Measurements from ENCODE around the gene HDAC11.

HDAC11 gene

GRCh38 chr3:13525827-13526625 lies 45.9 kb downstream of the HDAC11 start:
- Mint-ChIP-seq H3K4me3 (no peak overlapping the region), H3K27ac (peak overlapping the region; percentile 94), H3K4me1 (peaks cover 34% of the 10 kb centered on the region), H3K36me3 (ENCODE audit: low read depth) (peaks cover 4% of the 10 kb centered on the region), H3K27me3 (ENCODE audit: low read depth, poor library complexity) (peaks cover 6% of the 10 kb centered on the region), H3K9me3 (peaks cover 22% of the 10 kb centered on the region)
- TF ChIP-seq CTCF (IDR thresholded peaks at IDR 0.05) = no peak
- DNase-seq = no peak

GRCh38 chr3:13526626-13526949 lies 46.5 kb downstream of the HDAC11 start:
- Mint-ChIP-seq H3K4me1 (peaks cover 34% of the 10 kb centered on the region), H3K9me3 (peaks cover 17% of the 10 kb centered on the region), H3K4me3 (no peak overlapping the region), H3K36me3 (ENCODE audit: low read depth) (peaks cover 4% of the 10 kb centered on the region), H3K27ac (no peak overlapping the region), H3K27me3 (ENCODE audit: low read depth, poor library complexity) (peaks cover 6% of the 10 kb centered on the region)
- no peak for DNase-seq
- TF ChIP-seq CTCF (IDR thresholded peaks at IDR 0.05) = no peak

- H3K27ac Mint-ChIP-seq = no peak overlapping the region
- H3K4me3 Mint-ChIP-seq = no peak overlapping the region
- peaks cover 6% of the 10 kb centered on the region for H3K27me3 Mint-ChIP-seq (ENCODE audit: low read depth, poor library complexity)
- no peaks in the 10 kb centered on the region for H3K9me3 Mint-ChIP-seq
- H3K36me3 Mint-ChIP-seq (ENCODE audit: low read depth) = no peaks in the 10 kb centered on the region
- peak; percentile 38 for TF ChIP-seq CTCF (IDR thresholded peaks at IDR 0.05)
- no peak for DNase-seq
- peaks cover 34% of the 10 kb centered on the region for H3K4me1 Mint-ChIP-seq
Measured at GRCh38 chr3:13528217-13528867, 48.2 kb downstream of the HDAC11 start.

GRCh38 chr3:13529196-13530112 lies 49.3 kb downstream of the HDAC11 start:
- no peak for TF ChIP-seq CTCF (IDR thresholded peaks at IDR 0.05)
- peaks cover 6% of the 10 kb centered on the region for H3K27me3 Mint-ChIP-seq (ENCODE audit: low read depth, poor library complexity)
- peaks cover 34% of the 10 kb centered on the region for H3K4me1 Mint-ChIP-seq
- no peaks in the 10 kb centered on the region for H3K9me3 Mint-ChIP-seq
- DNase-seq = no peak
- no peak overlapping the region for H3K4me3 Mint-ChIP-seq
- no peaks in the 10 kb centered on the region for H3K36me3 Mint-ChIP-seq (ENCODE audit: low read depth)
- H3K27ac Mint-ChIP-seq = no peak overlapping the region

- H3K36me3 Mint-ChIP-seq (ENCODE audit: low read depth) = no peaks in the 10 kb centered on the region
- no peak for DNase-seq
- H3K9me3 Mint-ChIP-seq = no peaks in the 10 kb centered on the region
- no peak for TF ChIP-seq CTCF (IDR thresholded peaks at IDR 0.05)
- H3K27ac Mint-ChIP-seq = no peak overlapping the region
- H3K4me1 Mint-ChIP-seq = peaks cover 28% of the 10 kb centered on the region
- peaks cover 13% of the 10 kb centered on the region for H3K27me3 Mint-ChIP-seq (ENCODE audit: low read depth, poor library complexity)
- no peak overlapping the region for H3K4me3 Mint-ChIP-seq
Measured at GRCh38 chr3:13530241-13531009, 50.3 kb downstream of the HDAC11 start.
